ENCODE data around the gene TSEN2. TPM values are rescaled to one million over a fixed set of nuclear protein-coding genes. Genes with fewer than 3 reads are reported as not detected.

TSEN2 gene
- total RNA-seq, 1 experiment from 2014 or later = 22.0 TPM

DNA sequence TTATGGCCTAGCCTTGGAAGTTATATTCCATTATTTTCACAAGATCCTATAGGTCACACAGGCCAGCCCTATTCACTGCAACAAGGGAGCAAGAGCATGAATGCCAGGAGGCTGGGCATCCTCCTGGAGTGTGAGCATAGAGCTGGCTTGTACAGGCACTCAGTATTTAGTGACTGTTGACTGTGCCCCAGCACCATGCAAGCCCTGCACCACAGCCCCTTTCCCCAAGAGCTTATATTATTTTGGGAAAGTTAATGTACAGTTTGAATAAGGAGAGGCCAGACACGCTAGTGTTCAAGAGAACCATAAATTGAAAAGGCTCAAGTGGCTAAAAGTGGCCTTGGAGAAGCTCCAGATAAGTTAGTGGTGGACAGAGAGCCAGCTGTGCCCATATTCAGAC, 32.3 kb upstream of the TSEN2 start:
- Histone ChIP-seq H3K79me1 (ENCODE audit: insufficient read depth, low read depth, low read length, poor library complexity, severe bottlenecking) (no peaks in the 10 kb centered on the region), H3K4me2 (ENCODE audit: insufficient read depth, insufficient read length, low read length) (no peak overlapping the region), H3K27me3 (ENCODE audit: insufficient read depth, low read length) (no peaks in the 10 kb centered on the region), H3K23ac (ENCODE audit: insufficient read length, low read depth, low read length) (no peak overlapping the region), H3K14ac (ENCODE audit: insufficient read depth, low read length) (no peak overlapping the region), H4K8ac (replicated peaks; ENCODE audit: insufficient read length, low read depth, low read length) (no peak overlapping the region), H3K23me2 (ENCODE audit: insufficient read length, low read depth, low read length, poor library complexity, severe bottlenecking) (no peaks in the 10 kb centered on the region), H2BK20ac (ENCODE audit: low read depth, low read length, poor library complexity, severe bottlenecking) (no peak overlapping the region), H3K56ac (ENCODE audit: insufficient read length, low read depth, low read length) (no peak overlapping the region), H3K4me1 (ENCODE audit: insufficient read depth, low read length) (no peaks in the 10 kb centered on the region), H4K5ac (ENCODE audit: insufficient read length, low read depth, low read length) (no peak overlapping the region), H3K79me2 (ENCODE audit: insufficient read depth, low read length) (no peaks in the 10 kb centered on the region), H3K18ac (ENCODE audit: insufficient read length, low read depth, low read length) (no peak overlapping the region), H2AFZ (ENCODE audit: low read length) (no peak overlapping the region), H3K9me3 (ENCODE audit: control insufficient read depth, low read depth, low read length) (no peaks in the 10 kb centered on the region), H3K27ac (ENCODE audit: insufficient read length, low read depth, low read length) (no peak overlapping the region), H4K91ac (ENCODE audit: insufficient read length, low read depth, low read length) (no peak overlapping the region), H3T11ph (ENCODE audit: low read length) (no peak overlapping the region), H2BK12ac (ENCODE audit: insufficient read length, low read depth, low read length) (no peak overlapping the region), H3K9ac (ENCODE audit: extremely low read depth, insufficient read length, low read length) (no peak overlapping the region), H2AK5ac (ENCODE audit: insufficient read length, low read length) (no peak overlapping the region), H2BK5ac (ENCODE audit: insufficient read length, low read length) (no peak overlapping the region), H2BK120ac (ENCODE audit: low read depth, low read length, poor library complexity, severe bottlenecking) (no peak overlapping the region), H4K20me1 (ENCODE audit: control insufficient read depth, insufficient read depth, insufficient read length) (no peaks in the 10 kb centered on the region), H3K4ac (ENCODE audit: low read depth, low read length) (no peak overlapping the region), H2BK15ac (ENCODE audit: low read depth, low read length) (no peak overlapping the region)
- H3K9me3 Mint-ChIP-seq = no peaks in the 10 kb centered on the region
- H3K27ac Mint-ChIP-seq = no peak overlapping the region
- TF ChIP-seq, protein P1, sequence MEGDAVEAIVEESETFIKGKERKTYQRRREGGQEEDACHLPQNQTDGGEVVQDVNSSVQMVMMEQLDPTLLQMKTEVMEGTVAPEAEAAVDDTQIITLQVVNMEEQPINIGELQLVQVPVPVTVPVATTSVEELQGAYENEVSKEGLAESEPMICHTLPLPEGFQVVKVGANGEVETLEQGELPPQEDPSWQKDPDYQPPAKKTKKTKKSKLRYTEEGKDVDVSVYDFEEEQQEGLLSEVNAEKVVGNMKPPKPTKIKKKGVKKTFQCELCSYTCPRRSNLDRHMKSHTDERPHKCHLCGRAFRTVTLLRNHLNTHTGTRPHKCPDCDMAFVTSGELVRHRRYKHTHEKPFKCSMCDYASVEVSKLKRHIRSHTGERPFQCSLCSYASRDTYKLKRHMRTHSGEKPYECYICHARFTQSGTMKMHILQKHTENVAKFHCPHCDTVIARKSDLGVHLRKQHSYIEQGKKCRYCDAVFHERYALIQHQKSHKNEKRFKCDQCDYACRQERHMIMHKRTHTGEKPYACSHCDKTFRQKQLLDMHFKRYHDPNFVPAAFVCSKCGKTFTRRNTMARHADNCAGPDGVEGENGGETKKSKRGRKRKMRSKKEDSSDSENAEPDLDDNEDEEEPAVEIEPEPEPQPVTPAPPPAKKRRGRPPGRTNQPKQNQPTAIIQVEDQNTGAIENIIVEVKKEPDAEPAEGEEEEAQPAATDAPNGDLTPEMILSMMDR (conservative IDR thresholded peaks at IDR 0.05) = no peak
- WGBS (ENCODE audit: extremely low coverage, insufficient read length, low lambda C conversion rate) = no CpG with 5 or more reads among the region's 1 CpG
- DNase-seq = no peak
- peaks cover 9% of the 10 kb centered on the region for H3K27me3 Mint-ChIP-seq (ENCODE audit: low read depth)
- no peak overlapping the region for H3K4me3 Mint-ChIP-seq
- peaks cover 5 to 9% of the 10 kb centered on the region in 2 experiments for H3K4me1 Mint-ChIP-seq
- H3K36me3 Mint-ChIP-seq (ENCODE audit: insufficient read depth in 1 of 3, low read depth in 3 of 3) = no peaks in the 10 kb centered on the region

Data from H9 (cell line).